Suprapubic skin (tissue), 4 donors: ENCODE results near the gene TMEM131L. TPM values are rescaled to one million over a fixed set of nuclear protein-coding genes. Genes with fewer than 3 reads are reported as not detected.

Experiments
- DNase-seq, 2 donors: peaks; one replicate each; pipeline ENCODE4 v3.0.0-alpha.2; 2019; ENCODE audit warnings: low spot score in 2 of 2
- H3K27ac ChIP-seq: fragments of 200-600 bp; sonication (generic); one replicate; pipeline ENCODE4 v1.5.1; 2019
- H3K27me3 ChIP-seq: fragments of 200-600 bp; sonication (generic); one replicate; pipeline ENCODE4 v1.5.1; 2019
- H3K36me3 ChIP-seq: fragments of 200-600 bp; sonication (generic); one replicate; pipeline ENCODE4 v1.5.1; 2019
- H3K4me1 ChIP-seq: fragments of 200-600 bp; sonication (generic); one replicate; pipeline ENCODE4 v1.5.1; 2019
- H3K4me3 ChIP-seq: fragments of 200-600 bp; sonication (generic); one replicate; pipeline ENCODE4 v1.5.1; 2019; ENCODE audit warnings: mild to moderate bottlenecking
- H3K9me3 ChIP-seq: fragments of 200-600 bp; sonication (generic); one replicate; pipeline ENCODE4 v1.5.1; 2019
- EP300 ChIP-seq: sonication (generic); formaldehyde crosslinking; IDR thresholded peaks from one replicate; pipeline ENCODE4 v1.6.1; 2017; ENCODE audit warnings: antibody characterized with exemption
- POLR2A ChIP-seq, 2 donors: fragments of 450-650 bp; IDR thresholded peaks; one replicate each; pipeline ENCODE4 v1.6.1; 2017; ENCODE audit warnings: antibody characterized with exemption in 2 of 2, mild to moderate bottlenecking in 2 of 2, moderate library complexity in 2 of 2
- POLR2AphosphoS5 ChIP-seq, 3 donors: sonication (generic); formaldehyde crosslinking; IDR thresholded peaks; one replicate each; pipeline ENCODE4 v1.6.1; 2017; ENCODE audit warnings: antibody characterized with exemption in 3 of 3
- WGBS: methylation state at CpG from one replicate; pipeline ENCODE4 v1.1.5; 2018; 5-methylcytosine and 5-hydroxymethylcytosine counted together
- total RNA-seq, 4 donors: library from RNA; depleted of rRNA; stranded (reverse); fragments of >200 nt; gene quantifications; one replicate each; pipeline ENCODE4 v1.1.0, GENCODE V29; 2016
- TF ChIP-seq, protein P1 (sequence below), 2 donors: fragments of 200-600 bp in 1 of 2; fragments of 450-650 bp in 1 of 2; sonication (generic) in 1 of 2; IDR thresholded peaks; one replicate each; pipeline ENCODE4 v1.5.1; 2016 to 2019; ENCODE audit warnings: antibody characterized with exemption in 2 of 2, mild to moderate bottlenecking in 1 of 2, moderate library complexity in 1 of 2

TMEM131L gene
- total RNA-seq, 4 donors from 2014 or later = 13.5 to 25.0 (median 17.2) TPM

- Histone ChIP-seq H3K27me3 (no peaks in the 10 kb centered on the region), H3K4me1 (peaks cover 21% of the 10 kb centered on the region), H3K9me3 (no peaks in the 10 kb centered on the region), H3K27ac (peak overlapping the region; percentile 30), H3K36me3 (no peaks in the 10 kb centered on the region), H3K4me3 (no peak overlapping the region)
- DNase-seq = no peak
- no peak for TF ChIP-seq POLR2A (IDR thresholded peaks at IDR 0.05)
- TF ChIP-seq POLR2AphosphoS5 (IDR thresholded peaks at IDR 0.05) = no peak
- TF ChIP-seq, protein P1, sequence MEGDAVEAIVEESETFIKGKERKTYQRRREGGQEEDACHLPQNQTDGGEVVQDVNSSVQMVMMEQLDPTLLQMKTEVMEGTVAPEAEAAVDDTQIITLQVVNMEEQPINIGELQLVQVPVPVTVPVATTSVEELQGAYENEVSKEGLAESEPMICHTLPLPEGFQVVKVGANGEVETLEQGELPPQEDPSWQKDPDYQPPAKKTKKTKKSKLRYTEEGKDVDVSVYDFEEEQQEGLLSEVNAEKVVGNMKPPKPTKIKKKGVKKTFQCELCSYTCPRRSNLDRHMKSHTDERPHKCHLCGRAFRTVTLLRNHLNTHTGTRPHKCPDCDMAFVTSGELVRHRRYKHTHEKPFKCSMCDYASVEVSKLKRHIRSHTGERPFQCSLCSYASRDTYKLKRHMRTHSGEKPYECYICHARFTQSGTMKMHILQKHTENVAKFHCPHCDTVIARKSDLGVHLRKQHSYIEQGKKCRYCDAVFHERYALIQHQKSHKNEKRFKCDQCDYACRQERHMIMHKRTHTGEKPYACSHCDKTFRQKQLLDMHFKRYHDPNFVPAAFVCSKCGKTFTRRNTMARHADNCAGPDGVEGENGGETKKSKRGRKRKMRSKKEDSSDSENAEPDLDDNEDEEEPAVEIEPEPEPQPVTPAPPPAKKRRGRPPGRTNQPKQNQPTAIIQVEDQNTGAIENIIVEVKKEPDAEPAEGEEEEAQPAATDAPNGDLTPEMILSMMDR (IDR thresholded peaks at IDR 0.05) = no peak
- no peak for TF ChIP-seq EP300
- 48% methylated on average over 9 of the region's 9 CpGs for WGBS
Observed at GRCh38 chr4:153497988-153498967, 32.1 kb downstream of the TMEM131L start.

- H3K4me3 ChIP-seq = no peak overlapping the region
- 69% methylated on average over 11 of the region's 11 CpGs for WGBS
- peak overlapping the region; percentile 30 for H3K27ac ChIP-seq
- no peaks in the 10 kb centered on the region for H3K27me3 ChIP-seq
- H3K4me1 ChIP-seq = peaks cover 21% of the 10 kb centered on the region
- no peaks in the 10 kb centered on the region for H3K9me3 ChIP-seq
- TF ChIP-seq, protein P1 (IDR thresholded peaks at IDR 0.05) = no peak
- TF ChIP-seq POLR2AphosphoS5 (IDR thresholded peaks at IDR 0.05) (no peak), POLR2A (IDR thresholded peaks at IDR 0.05) (no peak), EP300 (no peak)
- H3K36me3 ChIP-seq = no peaks in the 10 kb centered on the region
- DNase-seq = no peak
Observed at GRCh38 chr4:153499005-153499404, 32.8 kb downstream of the TMEM131L start.

GRCh38 chr4:153501578-153501977 lies 35.4 kb downstream of the TMEM131L start:
- Histone ChIP-seq H3K9me3 (no peaks in the 10 kb centered on the region), H3K4me1 (peaks cover 18% of the 10 kb centered on the region), H3K4me3 (no peak overlapping the region), H3K27ac (no peak overlapping the region), H3K27me3 (no peaks in the 10 kb centered on the region), H3K36me3 (no peaks in the 10 kb centered on the region)
- no peak for DNase-seq
- WGBS = 90% methylated on average over 1 of the region's 1 CpG
- TF ChIP-seq POLR2A (IDR thresholded peaks at IDR 0.05) = no peak
- TF ChIP-seq EP300 = no peak
- TF ChIP-seq, protein P1 (IDR thresholded peaks at IDR 0.05) = no peak
- TF ChIP-seq POLR2AphosphoS5 (IDR thresholded peaks at IDR 0.05) = no peak

- H3K36me3 ChIP-seq = no peaks in the 10 kb centered on the region
- no peak for DNase-seq
- H3K27ac ChIP-seq = no peak overlapping the region
- 95% methylated on average over 1 of the region's 1 CpG for WGBS
- TF ChIP-seq EP300 (no peak), POLR2A (IDR thresholded peaks at IDR 0.05) (no peak), POLR2AphosphoS5 (IDR thresholded peaks at IDR 0.05) (no peak)
- TF ChIP-seq, protein P1 (IDR thresholded peaks at IDR 0.05) = no peak
- H3K27me3 ChIP-seq = no peaks in the 10 kb centered on the region
- H3K9me3 ChIP-seq = no peaks in the 10 kb centered on the region
- H3K4me3 ChIP-seq = no peak overlapping the region
- peaks cover 21% of the 10 kb centered on the region for H3K4me1 ChIP-seq
Observed at GRCh38 chr4:153502584-153502983, 36.4 kb downstream of the TMEM131L start.
